Prostate gland (tissue), 2 donors: ENCODE results near the gene RRN3. TPM values are rescaled to one million over a fixed set of nuclear protein-coding genes. Genes with fewer than 3 reads are reported as not detected.

Experiments
- DNase-seq: peaks from one replicate; pipeline ENCODE4 v3.0.0-alpha.2; 2019; ENCODE audit warnings: low spot score
- H3K27ac ChIP-seq, 2 donors: fragments of 200-600 bp; sonication (generic); 2 replicates each; pipeline ENCODE4 v1.5.1; 2017 to 2019
- H3K27me3 ChIP-seq: fragments of 200-600 bp; sonication (generic); replicated peaks from 2 replicates; pipeline ENCODE4 v1.5.1; 2019; ENCODE audit not compliant: insufficient read depth
- H3K36me3 ChIP-seq, 2 donors: fragments of 200-600 bp; sonication (generic); 1 replicate in 1 of 2; 2 replicates in 1 of 2; pipeline versions ENCODE4 v1.5.1 to v1.8.1; 2017 to 2019
- H3K4me1 ChIP-seq: fragments of 200-600 bp; sonication (generic); replicated peaks from 2 replicates; pipeline ENCODE4 v1.5.1; 2019
- H3K4me3 ChIP-seq, 2 donors: fragments of 200-600 bp; sonication (generic); 2 replicates each; pipeline ENCODE4 v1.5.1; 2017 to 2019
- H3K9me3 ChIP-seq: fragments of 200-600 bp; sonication (generic); 2 replicates; pipeline ENCODE4 v1.5.1; 2017
- POLR2A ChIP-seq: fragments of 450-650 bp; IDR thresholded peaks from one replicate; pipeline ENCODE4 v1.6.1; 2016; ENCODE audit warnings: antibody characterized with exemption, mild to moderate bottlenecking
- POLR2AphosphoS5 ChIP-seq: sonication (generic); formaldehyde crosslinking; IDR thresholded peaks from one replicate; pipeline ENCODE4 v1.6.1; 2017; ENCODE audit warnings: antibody characterized with exemption
- WGBS: methylation state at CpG from one replicate; pipeline ENCODE4 v1.1.5; 2018; 5-methylcytosine and 5-hydroxymethylcytosine counted together
- intact Hi-C: fragments of 100-400 bp; cut with DNase I; formaldehyde crosslinking; loops from one replicate; pipeline ENCODE4 v1.14.2; 2022
- total RNA-seq, 2 donors: library from RNA; depleted of rRNA; stranded (reverse); fragments of >200 nt; gene quantifications; one replicate each; pipeline ENCODE4 v1.1.0, GENCODE V29; 2016
- TF ChIP-seq, protein P1 (sequence below), 4 experiments: fragments of 200-600 bp in 2 of 4; fragments of 450-650 bp in 2 of 4; sonication (generic) in 2 of 4; IDR thresholded peaks; 1 replicate in 3 of 4; 2 replicates in 1 of 4; pipeline ENCODE4 v1.5.1; 2016 to 2019; ENCODE audit warnings: antibody characterized with exemption in 4 of 4, mild to moderate bottlenecking in 2 of 4, moderate library complexity in 2 of 4

The RRN3 gene
- total RNA-seq, 2 donors from 2014 or later, result 34.7 to 37.9 TPM

GRCh38 chr16:15034266-15035162 is 59.6 kb downstream of the RRN3 start:
- Histone ChIP-seq H3K4me1 (no peaks in the 10 kb centered on the region), H3K27me3 (no peaks in the 10 kb centered on the region), H3K27ac (no peak overlapping the region), H3K36me3 (peaks cover 23 to 28% of the 10 kb centered on the region in 2 donors), H3K4me3 (no peak overlapping the region), H3K9me3 (no peaks in the 10 kb centered on the region)
- DNase-seq, result no peak
- 78% methylated on average over 23 of the region's 23 CpGs for WGBS
- TF ChIP-seq POLR2AphosphoS5 (no peak), POLR2A (no peak)
- TF ChIP-seq, protein P1, sequence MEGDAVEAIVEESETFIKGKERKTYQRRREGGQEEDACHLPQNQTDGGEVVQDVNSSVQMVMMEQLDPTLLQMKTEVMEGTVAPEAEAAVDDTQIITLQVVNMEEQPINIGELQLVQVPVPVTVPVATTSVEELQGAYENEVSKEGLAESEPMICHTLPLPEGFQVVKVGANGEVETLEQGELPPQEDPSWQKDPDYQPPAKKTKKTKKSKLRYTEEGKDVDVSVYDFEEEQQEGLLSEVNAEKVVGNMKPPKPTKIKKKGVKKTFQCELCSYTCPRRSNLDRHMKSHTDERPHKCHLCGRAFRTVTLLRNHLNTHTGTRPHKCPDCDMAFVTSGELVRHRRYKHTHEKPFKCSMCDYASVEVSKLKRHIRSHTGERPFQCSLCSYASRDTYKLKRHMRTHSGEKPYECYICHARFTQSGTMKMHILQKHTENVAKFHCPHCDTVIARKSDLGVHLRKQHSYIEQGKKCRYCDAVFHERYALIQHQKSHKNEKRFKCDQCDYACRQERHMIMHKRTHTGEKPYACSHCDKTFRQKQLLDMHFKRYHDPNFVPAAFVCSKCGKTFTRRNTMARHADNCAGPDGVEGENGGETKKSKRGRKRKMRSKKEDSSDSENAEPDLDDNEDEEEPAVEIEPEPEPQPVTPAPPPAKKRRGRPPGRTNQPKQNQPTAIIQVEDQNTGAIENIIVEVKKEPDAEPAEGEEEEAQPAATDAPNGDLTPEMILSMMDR (IDR thresholded peaks at IDR 0.05), result no peak
- intact Hi-C loops, result no loop called here

- H3K9me3 ChIP-seq, result no peaks in the 10 kb centered on the region
- intact Hi-C loops, result no loop called here
- 90% methylated on average over 14 of the region's 14 CpGs for WGBS
- no peaks in the 10 kb centered on the region for H3K4me1 ChIP-seq
- DNase-seq, result no peak
- no peak for TF ChIP-seq POLR2AphosphoS5
- no peak for TF ChIP-seq POLR2A
- TF ChIP-seq, protein P1 (IDR thresholded peaks at IDR 0.05), result no peak
- H3K36me3 ChIP-seq, result peaks cover 28 to 30% of the 10 kb centered on the region in 2 donors
- H3K27me3 ChIP-seq, result no peaks in the 10 kb centered on the region
- no peak overlapping the region for H3K4me3 ChIP-seq
- no peak overlapping the region for H3K27ac ChIP-seq
Measured at GRCh38 chr16:15033309-15033707, 60.8 kb downstream of the RRN3 start.

DNA sequence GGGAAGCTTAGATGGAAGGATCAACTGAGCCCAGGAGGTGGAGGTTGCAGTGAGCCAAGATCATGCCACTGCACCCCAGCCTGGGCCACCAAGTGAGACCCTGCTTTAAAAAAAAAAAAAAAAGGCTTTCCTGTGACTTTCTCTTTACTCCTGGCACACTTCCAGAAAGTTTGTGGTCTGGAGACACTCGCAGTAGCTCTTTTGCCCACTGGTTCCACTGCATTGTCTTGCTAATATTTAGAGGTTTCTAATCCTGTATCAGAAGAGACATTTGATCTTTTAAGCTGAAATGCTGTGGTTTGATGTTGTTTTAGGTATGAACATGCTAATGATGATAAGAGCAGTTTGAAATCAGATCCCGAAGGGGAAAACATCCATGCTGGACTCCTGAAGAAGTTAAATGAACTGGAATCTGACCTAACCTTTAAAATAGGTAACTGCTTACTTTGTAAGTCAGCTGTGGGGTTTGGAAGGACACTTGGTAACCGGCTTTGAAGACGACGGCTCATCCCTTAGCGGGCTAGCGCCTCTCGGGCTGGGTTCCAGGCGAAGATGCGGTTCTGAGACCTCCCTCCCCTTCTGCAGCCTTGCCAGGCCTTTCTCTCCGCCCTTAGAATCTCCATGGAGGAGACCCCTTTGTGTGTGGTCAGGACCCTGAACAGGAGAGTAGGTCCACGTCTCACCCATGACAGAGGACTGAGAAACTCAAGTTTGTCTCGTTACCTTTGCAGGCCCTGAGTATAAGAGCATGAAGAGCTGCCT is 61.3 kb downstream of the RRN3 start:
- no peak for DNase-seq
- no peaks in the 10 kb centered on the region for H3K9me3 ChIP-seq
- no peaks in the 10 kb centered on the region for H3K27me3 ChIP-seq
- no peaks in the 10 kb centered on the region for H3K4me1 ChIP-seq
- no peak overlapping the region for H3K27ac ChIP-seq
- H3K4me3 ChIP-seq, result no peak overlapping the region
- 84% methylated on average over 11 of the region's 13 CpGs for WGBS
- intact Hi-C loops, result no loop called here
- TF ChIP-seq POLR2AphosphoS5 (no peak), POLR2A (no peak)
- TF ChIP-seq, protein P1 (IDR thresholded peaks at IDR 0.05), result no peak
- H3K36me3 ChIP-seq, result peaks cover 28 to 30% of the 10 kb centered on the region in 2 donors

DNA sequence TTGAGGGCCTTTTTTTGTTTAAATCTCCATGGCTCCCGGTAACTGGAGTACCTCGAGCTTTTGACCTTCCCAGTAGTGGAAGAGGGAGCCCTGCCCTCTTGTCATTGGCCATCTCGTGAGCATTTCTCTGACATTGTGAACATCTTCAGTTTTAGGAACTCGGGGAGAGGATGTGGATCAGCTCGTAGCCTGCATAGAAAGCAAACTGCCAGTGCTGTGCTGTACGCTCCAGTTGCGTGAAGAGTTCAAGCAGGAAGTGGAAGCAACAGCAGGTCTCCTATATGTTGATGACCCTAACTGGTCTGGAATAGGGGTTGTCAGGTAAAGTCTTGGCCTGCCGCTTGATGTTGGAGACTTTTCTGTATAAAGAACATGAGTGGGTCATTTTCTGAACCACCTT is 62.5 kb downstream of the RRN3 start:
- intact Hi-C loops, result no loop called here
- DNase-seq, result no peak

More for the DNA sequence above, 62.5 kb downstream of the RRN3 start:
- H3K27me3 ChIP-seq, result no peaks in the 10 kb centered on the region
- no peak overlapping the region for H3K4me3 ChIP-seq
- peaks cover 25 to 30% of the 10 kb centered on the region in 2 donors for H3K36me3 ChIP-seq
- TF ChIP-seq POLR2AphosphoS5 (no peak), POLR2A (no peak)
- TF ChIP-seq, protein P1 (IDR thresholded peaks at IDR 0.05), result no peak
- 97% methylated on average over 8 of the region's 8 CpGs for WGBS
- H3K9me3 ChIP-seq, result no peaks in the 10 kb centered on the region
- H3K4me1 ChIP-seq, result no peaks in the 10 kb centered on the region
- H3K27ac ChIP-seq, result no peak overlapping the region
